Suprapubic skin (tissue), 4 donors: Measurements from ENCODE around the gene CD96. TPM values are rescaled to one million over a fixed set of nuclear protein-coding genes. Genes with fewer than 3 reads are reported as not detected.

Experiments used
- DNase-seq, 2 donors: peaks; one replicate each; pipeline ENCODE4 v3.0.0-alpha.2; 2019; ENCODE audit warnings: low spot score in 2 of 2
- H3K27ac ChIP-seq: fragments of 200-600 bp; sonication (generic); one replicate; pipeline ENCODE4 v1.5.1; 2019
- H3K27me3 ChIP-seq: fragments of 200-600 bp; sonication (generic); one replicate; pipeline ENCODE4 v1.5.1; 2019
- H3K36me3 ChIP-seq: fragments of 200-600 bp; sonication (generic); one replicate; pipeline ENCODE4 v1.5.1; 2019
- H3K4me1 ChIP-seq: fragments of 200-600 bp; sonication (generic); one replicate; pipeline ENCODE4 v1.5.1; 2019
- H3K4me3 ChIP-seq: fragments of 200-600 bp; sonication (generic); one replicate; pipeline ENCODE4 v1.5.1; 2019; ENCODE audit warnings: mild to moderate bottlenecking
- H3K9me3 ChIP-seq: fragments of 200-600 bp; sonication (generic); one replicate; pipeline ENCODE4 v1.5.1; 2019
- EP300 ChIP-seq: sonication (generic); formaldehyde crosslinking; IDR thresholded peaks from one replicate; pipeline ENCODE4 v1.6.1; 2017; ENCODE audit warnings: antibody characterized with exemption
- POLR2A ChIP-seq, 2 donors: fragments of 450-650 bp; IDR thresholded peaks; one replicate each; pipeline ENCODE4 v1.6.1; 2017; ENCODE audit warnings: antibody characterized with exemption in 2 of 2, mild to moderate bottlenecking in 2 of 2, moderate library complexity in 2 of 2
- POLR2AphosphoS5 ChIP-seq, 3 donors: sonication (generic); formaldehyde crosslinking; IDR thresholded peaks; one replicate each; pipeline ENCODE4 v1.6.1; 2017; ENCODE audit warnings: antibody characterized with exemption in 3 of 3
- WGBS: methylation state at CpG from one replicate; pipeline ENCODE4 v1.1.5; 2018; 5-methylcytosine and 5-hydroxymethylcytosine counted together
- total RNA-seq, 4 donors: library from RNA; depleted of rRNA; stranded (reverse); fragments of >200 nt; gene quantifications; one replicate each; pipeline ENCODE4 v1.1.0, GENCODE V29; 2016
- TF ChIP-seq, protein P1 (sequence below), 2 donors: fragments of 200-600 bp in 1 of 2; fragments of 450-650 bp in 1 of 2; sonication (generic) in 1 of 2; IDR thresholded peaks; one replicate each; pipeline ENCODE4 v1.5.1; 2016 to 2019; ENCODE audit warnings: antibody characterized with exemption in 2 of 2, mild to moderate bottlenecking in 1 of 2, moderate library complexity in 1 of 2

CD96 gene
- total RNA-seq, 4 donors from 2014 or later: 0.49 to 0.56 (median 0.55) TPM; not detected in 1

DNA sequence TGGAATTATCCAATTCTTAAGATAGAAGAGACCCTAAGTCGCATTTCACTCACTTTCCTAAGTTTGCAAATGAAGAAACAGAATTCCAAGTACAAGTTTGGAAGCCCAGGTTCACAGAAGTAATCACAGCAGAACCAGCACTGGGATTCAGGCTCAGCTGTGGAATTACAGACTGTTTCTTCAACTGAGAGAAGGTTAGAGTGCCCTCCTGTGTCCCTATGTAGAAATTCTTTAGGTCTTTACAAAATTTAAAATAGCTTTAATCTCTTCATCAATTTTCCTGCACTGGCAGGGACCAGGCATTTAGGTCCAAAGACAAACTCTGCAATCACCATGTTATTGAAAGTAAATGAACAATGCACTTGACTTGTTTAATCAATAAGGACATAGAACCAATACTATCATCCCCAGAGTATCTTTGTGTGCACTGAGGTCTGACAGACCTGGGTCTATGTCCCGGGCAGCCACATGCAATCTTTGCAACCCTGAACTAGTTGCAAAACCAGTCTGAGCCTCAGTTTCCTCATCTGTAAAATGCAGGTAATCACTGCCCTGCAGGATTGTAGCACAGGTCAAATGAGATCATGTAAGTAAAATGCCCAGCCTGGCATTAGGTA, 149.4 kb downstream of the CD96 start:
- WGBS: 47% methylated on average over 2 of the region's 2 CpGs
- Histone ChIP-seq H3K4me3 (no peak overlapping the region), H3K27me3 (no peaks in the 10 kb centered on the region), H3K9me3 (no peaks in the 10 kb centered on the region), H3K4me1 (no peaks in the 10 kb centered on the region), H3K27ac (no peak overlapping the region), H3K36me3 (no peaks in the 10 kb centered on the region)
- no peak for TF ChIP-seq POLR2AphosphoS5 (IDR thresholded peaks at IDR 0.05)
- TF ChIP-seq, protein P1, sequence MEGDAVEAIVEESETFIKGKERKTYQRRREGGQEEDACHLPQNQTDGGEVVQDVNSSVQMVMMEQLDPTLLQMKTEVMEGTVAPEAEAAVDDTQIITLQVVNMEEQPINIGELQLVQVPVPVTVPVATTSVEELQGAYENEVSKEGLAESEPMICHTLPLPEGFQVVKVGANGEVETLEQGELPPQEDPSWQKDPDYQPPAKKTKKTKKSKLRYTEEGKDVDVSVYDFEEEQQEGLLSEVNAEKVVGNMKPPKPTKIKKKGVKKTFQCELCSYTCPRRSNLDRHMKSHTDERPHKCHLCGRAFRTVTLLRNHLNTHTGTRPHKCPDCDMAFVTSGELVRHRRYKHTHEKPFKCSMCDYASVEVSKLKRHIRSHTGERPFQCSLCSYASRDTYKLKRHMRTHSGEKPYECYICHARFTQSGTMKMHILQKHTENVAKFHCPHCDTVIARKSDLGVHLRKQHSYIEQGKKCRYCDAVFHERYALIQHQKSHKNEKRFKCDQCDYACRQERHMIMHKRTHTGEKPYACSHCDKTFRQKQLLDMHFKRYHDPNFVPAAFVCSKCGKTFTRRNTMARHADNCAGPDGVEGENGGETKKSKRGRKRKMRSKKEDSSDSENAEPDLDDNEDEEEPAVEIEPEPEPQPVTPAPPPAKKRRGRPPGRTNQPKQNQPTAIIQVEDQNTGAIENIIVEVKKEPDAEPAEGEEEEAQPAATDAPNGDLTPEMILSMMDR (IDR thresholded peaks at IDR 0.05): peak in 1 of 2 donors; percentile 15
- DNase-seq: no peak

DNA sequence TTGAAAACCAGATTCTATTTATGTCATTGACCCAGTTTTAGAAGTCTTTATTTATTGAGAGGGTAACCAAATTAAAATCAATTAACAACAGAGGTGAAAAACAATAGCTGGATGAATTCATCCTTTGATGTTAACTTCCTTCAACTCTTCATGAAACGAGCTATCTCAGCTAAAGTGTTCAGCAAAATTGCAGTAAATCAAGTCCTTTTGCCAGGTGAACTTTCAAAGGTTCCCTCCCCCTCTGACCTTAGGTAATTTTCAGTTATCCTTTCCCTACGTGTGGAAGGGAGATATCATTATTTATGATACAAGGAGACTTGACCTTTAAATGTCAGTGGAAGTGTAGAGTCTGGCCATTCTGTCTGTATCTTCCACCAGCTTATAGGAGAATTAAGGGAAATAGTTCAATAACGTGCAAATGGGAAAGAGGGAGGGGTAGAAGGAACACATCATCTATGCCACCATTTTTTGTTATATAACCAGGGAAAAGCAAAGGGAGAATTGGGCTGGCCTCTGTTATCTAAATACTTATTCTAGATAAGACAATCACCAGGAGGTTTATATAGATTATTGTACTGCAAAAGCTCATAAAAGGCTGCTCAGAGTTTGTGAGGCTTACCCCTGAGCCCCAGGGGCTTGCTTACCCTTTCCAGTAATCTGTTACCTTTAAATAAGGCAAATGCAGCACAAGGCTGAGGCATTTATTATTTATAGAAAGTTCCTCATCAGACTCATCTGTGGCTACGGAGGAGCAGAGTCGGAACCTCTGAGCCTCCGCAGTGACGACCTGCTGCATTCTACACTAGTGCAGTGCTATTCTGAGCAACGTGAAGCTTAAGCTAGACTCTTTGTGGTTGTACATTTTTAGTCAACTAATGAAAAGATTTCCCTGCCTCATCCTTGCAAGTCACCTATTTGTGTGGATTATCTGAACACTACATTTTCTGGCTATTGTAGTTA, 150.9 kb downstream of the CD96 start:
- Histone ChIP-seq H3K27me3 (no peaks in the 10 kb centered on the region), H3K4me3 (no peak overlapping the region), H3K27ac (no peak overlapping the region), H3K36me3 (no peaks in the 10 kb centered on the region), H3K9me3 (no peaks in the 10 kb centered on the region), H3K4me1 (no peaks in the 10 kb centered on the region)
- TF ChIP-seq POLR2AphosphoS5 (IDR thresholded peaks at IDR 0.05): no peak
- WGBS: 67% methylated on average over 8 of the region's 8 CpGs
- DNase-seq: no peak

DNA sequence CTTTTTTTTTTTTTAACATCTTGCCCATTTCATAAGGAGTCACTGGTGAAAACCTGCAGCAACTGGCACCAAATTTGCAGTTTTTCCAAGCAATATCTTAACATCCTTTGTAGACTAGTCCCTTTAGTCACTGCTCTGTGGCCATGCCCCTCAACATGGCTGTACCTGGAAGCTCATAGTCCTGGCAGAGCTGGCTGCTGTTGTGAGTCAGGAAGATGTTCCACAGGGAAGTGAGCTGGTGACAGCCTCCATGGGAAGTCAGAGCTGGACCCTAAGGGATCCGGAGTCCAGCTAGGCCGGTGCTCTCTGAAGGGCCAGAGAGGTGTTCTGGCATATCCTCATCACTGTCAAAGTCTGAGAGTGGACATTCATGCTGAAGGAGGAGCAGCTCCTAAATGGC, 152.5 kb downstream of the CD96 start:
- no peaks in the 10 kb centered on the region for H3K36me3 ChIP-seq
- H3K4me1 ChIP-seq: no peaks in the 10 kb centered on the region
- H3K27ac ChIP-seq: no peak overlapping the region
- no peak for TF ChIP-seq POLR2A (IDR thresholded peaks at IDR 0.05)
- no peak for TF ChIP-seq EP300
- TF ChIP-seq POLR2AphosphoS5 (IDR thresholded peaks at IDR 0.05): no peak
- TF ChIP-seq, protein P1 (IDR thresholded peaks at IDR 0.05): no peak
- H3K9me3 ChIP-seq: no peaks in the 10 kb centered on the region
- 81% methylated on average over 2 of the region's 2 CpGs for WGBS
- no peak for DNase-seq
- H3K27me3 ChIP-seq: no peaks in the 10 kb centered on the region
- H3K4me3 ChIP-seq: no peak overlapping the region

DNA sequence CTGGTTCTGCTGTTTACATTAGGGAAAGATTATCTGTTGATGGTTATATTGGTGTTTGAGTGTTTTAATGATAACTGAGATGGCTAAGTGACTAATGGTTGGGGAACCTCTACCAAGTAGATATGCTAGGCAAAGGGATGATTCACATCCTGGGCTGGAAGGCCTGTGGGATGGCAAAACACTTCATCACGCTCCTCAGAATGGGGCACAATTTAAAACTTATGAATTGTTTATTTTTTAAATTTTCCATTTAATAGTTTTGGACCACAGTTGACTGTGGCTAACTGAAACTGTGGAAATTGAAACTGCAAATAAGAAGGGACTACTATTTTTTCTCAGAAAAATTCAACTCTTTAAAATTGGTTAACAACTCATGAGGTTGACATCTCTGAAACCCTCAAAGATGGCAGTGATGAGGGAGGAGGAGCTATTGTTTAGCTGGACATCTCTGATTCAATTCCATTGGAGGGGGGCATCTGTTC, 153.7 kb downstream of the CD96 start:
- WGBS: 48% methylated on average over 1 of the region's 1 CpG
- no peaks in the 10 kb centered on the region for H3K4me1 ChIP-seq

DNA sequence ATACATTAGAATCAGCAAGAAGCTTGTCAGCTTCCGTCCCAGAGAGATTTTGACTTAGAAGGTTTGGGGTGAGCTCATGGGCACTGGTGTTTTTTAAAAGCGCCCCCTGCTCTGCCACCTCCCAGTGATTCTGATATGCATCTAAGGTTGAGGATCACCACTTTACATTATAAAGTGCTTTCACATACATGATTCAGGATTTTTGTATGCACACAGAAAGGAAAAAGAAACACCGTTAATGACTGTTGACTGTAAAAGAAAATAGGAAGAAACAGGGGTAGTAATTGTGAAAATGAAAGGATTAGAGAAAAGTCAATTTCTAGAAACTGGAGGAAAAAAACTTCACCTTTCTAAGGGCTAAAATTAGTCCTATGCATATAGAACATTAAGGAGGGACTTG, 158.1 kb downstream of the CD96 start:
- 72% methylated on average over 3 of the region's 3 CpGs for WGBS
- Histone ChIP-seq H3K36me3 (no peaks in the 10 kb centered on the region), H3K27me3 (no peaks in the 10 kb centered on the region), H3K27ac (no peak overlapping the region), H3K4me3 (no peak overlapping the region), H3K4me1 (no peaks in the 10 kb centered on the region), H3K9me3 (no peaks in the 10 kb centered on the region)
- no peak for DNase-seq
- TF ChIP-seq, protein P1 (IDR thresholded peaks at IDR 0.05): no peak
- no peak for TF ChIP-seq POLR2A (IDR thresholded peaks at IDR 0.05)
- no peak for TF ChIP-seq POLR2AphosphoS5 (IDR thresholded peaks at IDR 0.05)
- TF ChIP-seq EP300: no peak

More for the DNA sequence above, 153.7 kb downstream of the CD96 start:
- no peaks in the 10 kb centered on the region for H3K36me3 ChIP-seq
- DNase-seq: no peak
- no peak overlapping the region for H3K4me3 ChIP-seq
- no peak overlapping the region for H3K27ac ChIP-seq
- H3K9me3 ChIP-seq: no peaks in the 10 kb centered on the region
- TF ChIP-seq POLR2AphosphoS5 (IDR thresholded peaks at IDR 0.05): no peak
- TF ChIP-seq, protein P1 (IDR thresholded peaks at IDR 0.05): no peak
- TF ChIP-seq EP300: no peak
- no peak for TF ChIP-seq POLR2A (IDR thresholded peaks at IDR 0.05)
- no peaks in the 10 kb centered on the region for H3K27me3 ChIP-seq
